GM21447 (cell line): Measurements from ENCODE around the gene VCL.
"Not testable (repeated sequence)": the region's sequence is repeated elsewhere in the genome, so short reads cannot be mapped to it uniquely, and the experiment has no call there.

Experiments
- ATAC-seq: cut with Tn5 transposase; IDR thresholded peaks from one replicate; pipeline ENCODE4 v1.9.1; 2021; ENCODE audit not compliant: unreplicated experiment

Gene VCL

GRCh38 chr10:74146980-74147379, 149.1 kb downstream of the VCL start:
- ATAC-seq = not testable (repeated sequence)

- ATAC-seq = peak; percentile 51
These were observed 152.5 kb downstream of the VCL start, which contains the start of gene AP3M1 for GRCh38 chr10:74150204-74150989. Gene AP3M1, minus strand, starts transcription at chr10:74150828. Its CDS starts 12,449 bp downstream, at chr10:74138379.

GRCh38 chr10:74150990-74151878, 153.3 kb downstream of the VCL start, which contains the start of gene ADK:
Gene ADK, plus strand, starts transcription at chr10:74151221. Its CDS starts 58 bp downstream, at chr10:74151279.
- peak; percentile 81 for ATAC-seq

- no peak for ATAC-seq
These were observed 154.2 kb downstream of the VCL start for GRCh38 chr10:74151879-74152722.

- no peak for ATAC-seq
These were observed 155.2 kb downstream of the VCL start for GRCh38 chr10:74153123-74153522.

- no peak for ATAC-seq
These were observed 155.8 kb downstream of the VCL start for GRCh38 chr10:74153676-74154075.

GRCh38 chr10:74156919-74157289, 159.0 kb downstream of the VCL start:
- peak; percentile 56 for ATAC-seq

- no peak for ATAC-seq
These were observed 162.1 kb downstream of the VCL start for GRCh38 chr10:74160013-74160412.

- no peak for ATAC-seq
These were observed 165.6 kb downstream of the VCL start for GRCh38 chr10:74163319-74164068.

- no peak for ATAC-seq
These were observed 167.0 kb downstream of the VCL start for GRCh38 chr10:74164716-74165529.

GRCh38 chr10:74165530-74165901, 167.6 kb downstream of the VCL start:
- ATAC-seq = no peak

GRCh38 chr10:74167443-74167842, 169.5 kb downstream of the VCL start:
- ATAC-seq = no peak
